HTR-8/SVneo (cell line): Measurements from ENCODE around the gene PYGB.

Source experiments
- DNase-seq: peaks from one replicate; pipeline ENCODE4 v3.0.0; 2011; ENCODE audit warnings: low spot score, mixed read lengths; ENCODE audit not compliant: insufficient read length
- FAIRE-seq: peaks from 2 replicates; lab custom pipeline; 2011; peaks lifted over from hg19 to GRCh38; lab: Jason Lieb, UNC

PYGB gene

GRCh38 chr20:25214819-25215218 lies 33.1 kb upstream of the PYGB start:
- no peak for FAIRE-seq
- DNase-seq, result no peak

DNA sequence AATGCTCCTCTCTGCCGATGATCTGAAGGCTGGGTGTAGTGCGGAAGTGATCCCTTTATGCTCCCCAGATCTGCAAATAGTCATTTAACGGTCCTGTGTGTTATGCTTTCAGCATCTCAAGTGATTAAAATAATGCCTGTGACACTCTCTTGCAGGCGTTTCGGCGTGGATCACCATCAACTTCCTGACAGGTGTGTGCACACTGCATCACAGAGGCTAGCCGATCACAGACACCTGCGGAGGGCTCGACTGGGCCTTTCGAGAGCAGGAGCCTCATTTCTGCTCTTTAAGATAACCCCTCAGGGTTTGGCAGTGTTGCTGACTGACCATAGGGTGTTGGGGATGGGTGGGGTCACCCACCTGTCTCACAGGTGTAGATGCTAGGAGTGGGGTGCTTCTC lies 32.4 kb upstream of the PYGB start:
- FAIRE-seq (no peak), DNase-seq (no peak)

GRCh38 chr20:25216199-25216945 lies 31.5 kb upstream of the PYGB start:
- no peak for DNase-seq
- FAIRE-seq, result no peak

GRCh38 chr20:25217161-25218108 lies 30.4 kb upstream of the PYGB start:
- DNase-seq, result no peak
- FAIRE-seq, result no peak

DNA sequence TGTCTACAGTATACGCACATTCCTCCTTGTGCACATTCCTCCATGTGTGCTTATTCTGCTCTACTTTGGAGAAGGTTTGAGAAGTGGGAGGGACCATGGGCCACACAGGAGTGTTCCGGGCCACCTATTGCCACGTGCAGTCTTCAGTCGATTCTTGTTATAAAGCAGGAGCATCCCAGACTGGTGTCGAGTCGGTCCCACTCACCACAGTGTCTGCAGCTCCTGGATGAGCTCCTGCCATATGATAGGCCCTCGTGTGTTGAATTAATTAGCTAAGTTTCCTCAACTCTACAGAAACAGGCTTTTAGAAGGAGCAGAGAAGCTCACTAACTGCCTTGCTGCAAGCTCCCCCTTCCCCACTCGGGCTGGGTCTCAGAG lies 29.8 kb upstream of the PYGB start:
- DNase-seq (no peak), FAIRE-seq (no peak)

GRCh38 chr20:25218492-25218891 lies 29.4 kb upstream of the PYGB start:
- DNase-seq, result no peak
- FAIRE-seq, result no peak

DNA sequence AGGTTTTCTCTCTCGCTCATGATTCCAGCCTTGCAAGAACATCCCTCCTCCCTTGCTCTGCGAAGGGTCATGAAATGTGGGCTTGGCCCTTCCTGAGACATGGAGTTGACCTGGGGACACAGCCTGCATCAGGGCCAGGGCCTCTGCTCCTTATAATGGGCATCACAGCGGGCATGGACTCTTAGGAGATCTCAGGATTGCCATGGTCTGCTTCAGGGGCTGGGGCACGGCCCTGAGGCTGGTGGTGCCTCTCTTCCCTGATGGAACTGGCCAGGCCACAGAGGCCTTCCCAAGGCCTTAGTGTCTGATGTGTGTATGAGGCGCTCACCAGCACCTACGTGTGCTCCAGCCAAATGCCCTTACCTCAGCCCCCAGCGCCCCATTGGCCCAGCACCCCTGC lies 28.5 kb upstream of the PYGB start:
- DNase-seq (no peak), FAIRE-seq (no peak)

GRCh38 chr20:25220021-25220730 lies 27.7 kb upstream of the PYGB start:
- FAIRE-seq, result no peak
- DNase-seq, result no peak

GRCh38 chr20:25220810-25221591 lies 26.9 kb upstream of the PYGB start:
- DNase-seq (no peak), FAIRE-seq (no peak)

DNA sequence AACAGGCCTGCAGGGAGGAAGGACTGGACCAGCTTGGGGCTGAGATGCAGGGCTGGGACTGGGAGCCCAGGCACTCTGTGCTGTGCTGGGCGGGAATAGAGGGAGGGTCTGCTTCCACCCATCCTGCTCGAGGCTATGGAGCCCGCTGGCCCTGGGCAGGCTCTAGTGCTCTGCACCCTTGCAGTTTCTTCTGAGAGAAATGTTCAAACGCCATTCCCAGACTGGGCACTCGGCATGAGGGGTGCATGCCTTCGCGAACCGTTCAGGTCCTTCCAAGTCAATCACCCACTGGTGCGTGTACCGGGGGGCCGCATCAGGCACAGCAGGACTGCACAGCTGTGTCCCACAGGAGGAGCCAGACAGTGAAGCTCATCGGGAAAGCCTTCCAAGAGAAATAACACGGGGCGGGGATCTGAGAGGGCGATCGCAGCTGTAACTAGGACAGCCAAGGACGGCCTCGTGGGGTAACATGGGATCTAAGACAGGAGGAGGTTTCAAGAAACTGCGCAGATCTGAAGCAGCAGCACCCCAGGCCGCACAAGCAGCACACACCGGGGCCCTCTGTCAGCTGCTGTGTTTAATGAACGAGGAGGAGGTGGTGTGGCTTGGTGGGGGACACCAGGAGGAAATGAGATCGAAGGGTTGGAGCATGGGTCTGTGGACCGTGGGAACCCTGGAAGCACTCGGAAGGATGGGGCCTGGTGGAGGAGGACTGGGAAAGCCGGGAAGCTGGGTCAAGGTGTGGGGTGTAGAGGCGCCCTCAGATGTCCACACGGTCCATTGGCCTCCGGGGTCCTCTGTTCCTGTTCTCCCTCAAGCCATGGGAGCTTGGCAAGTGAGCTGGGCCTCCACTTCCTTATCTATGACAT lies 26.1 kb upstream of the PYGB start:
- DNase-seq (no peak), FAIRE-seq (no peak)

GRCh38 chr20:25222461-25223178 lies 25.3 kb upstream of the PYGB start:
- DNase-seq (no peak), FAIRE-seq (no peak)

- DNase-seq, result peak; percentile 87
- peak; percentile 92 for FAIRE-seq
Measured at GRCh38 chr20:25223179-25223661, 24.7 kb upstream of the PYGB start.

- peak; percentile 4 for FAIRE-seq
- no peak for DNase-seq
Measured at GRCh38 chr20:25223765-25224720, 23.8 kb upstream of the PYGB start.

- FAIRE-seq, result no peak
- DNase-seq, result no peak
Measured at GRCh38 chr20:25224941-25225340, 22.9 kb upstream of the PYGB start.

DNA sequence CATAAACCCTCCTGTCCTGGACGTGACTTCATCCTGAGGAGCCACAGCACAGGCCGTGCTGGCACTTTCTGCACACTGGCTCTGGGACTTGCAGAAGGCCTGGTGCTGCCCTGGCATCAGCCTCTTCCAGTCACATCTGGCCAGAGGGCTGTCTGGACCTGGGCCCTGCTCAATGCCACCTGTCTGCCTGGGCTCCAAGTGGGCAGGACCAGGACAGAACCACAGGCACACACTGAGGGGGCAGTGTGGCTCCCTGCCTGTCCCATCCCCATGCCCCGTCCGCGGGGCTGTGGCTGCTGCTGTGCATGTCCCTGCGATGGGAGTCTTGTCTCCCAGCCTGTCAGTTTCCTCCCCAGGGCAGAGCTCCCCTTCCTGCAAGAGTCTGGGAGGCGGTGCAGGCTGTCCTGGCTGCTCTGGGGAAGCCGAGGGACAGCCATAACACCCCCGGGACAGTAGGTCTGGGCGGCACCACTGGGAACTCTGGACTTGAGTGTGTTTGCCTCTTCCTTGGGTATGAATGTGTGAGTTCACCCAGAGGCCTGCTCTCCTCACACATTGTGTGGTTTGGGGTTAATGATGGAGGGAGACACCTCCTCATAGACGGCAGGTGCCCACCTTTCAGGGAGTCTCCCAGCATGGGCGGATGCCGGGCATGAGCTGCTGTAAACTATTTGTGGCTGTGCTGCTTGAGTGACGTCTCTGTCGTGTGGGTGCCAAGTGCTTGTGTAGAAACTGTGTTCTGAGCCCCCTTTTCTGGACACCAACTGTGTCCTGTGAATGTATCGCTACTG lies 22.0 kb upstream of the PYGB start:
- FAIRE-seq (no peak), DNase-seq (no peak)
